Epidermal melanocyte (primary cell): ENCODE results near the gene BCAS3.
"Not testable (repeated sequence)": the region's sequence is repeated elsewhere in the genome, so short reads cannot be mapped to it uniquely, and the experiment has no call there.

Experiments used
- DNase-seq: peaks from one replicate; pipeline ENCODE4 v3.0.0; 2011; ENCODE audit warnings: low spot score; ENCODE audit not compliant: insufficient read length

BCAS3 gene

GRCh38 chr17:60677308-60678117, at the start of gene BCAS3:
Gene BCAS3 (plus strand): TSS chr17:60677851.
- DNase-seq: peak; percentile 98

GRCh38 chr17:60628252-60628889, 49.3 kb upstream of the BCAS3 start:
- no peak for DNase-seq

- DNase-seq: no peak
Measured at GRCh38 chr17:60629120-60629519, 48.5 kb upstream of the BCAS3 start.

GRCh38 chr17:60630352-60630751, 47.3 kb upstream of the BCAS3 start:
- no peak for DNase-seq

- no peak for DNase-seq
Measured at GRCh38 chr17:60631119-60631518, 46.5 kb upstream of the BCAS3 start.

- DNase-seq: no peak
Measured at GRCh38 chr17:60637683-60638082, 40.0 kb upstream of the BCAS3 start.

- no peak for DNase-seq
Measured at GRCh38 chr17:60639019-60639330, 38.7 kb upstream of the BCAS3 start.

GRCh38 chr17:60640503-60640902, 37.1 kb upstream of the BCAS3 start:
- DNase-seq: no peak

GRCh38 chr17:60641126-60641525, 36.5 kb upstream of the BCAS3 start:
- DNase-seq: no peak

- peak; percentile 53 for DNase-seq
Measured at GRCh38 chr17:60641810-60642220, 35.8 kb upstream of the BCAS3 start.

- DNase-seq: no peak
Measured at GRCh38 chr17:60645918-60646523, 31.6 kb upstream of the BCAS3 start.

- DNase-seq: no peak
Measured at GRCh38 chr17:60646701-60647100, 30.9 kb upstream of the BCAS3 start.

- DNase-seq: no peak
Measured at GRCh38 chr17:60647705-60648104, 29.9 kb upstream of the BCAS3 start.

- DNase-seq: no peak
Measured at GRCh38 chr17:60652454-60653247, 25.0 kb upstream of the BCAS3 start.

- no peak for DNase-seq
Measured at GRCh38 chr17:60653569-60653968, 24.1 kb upstream of the BCAS3 start.

GRCh38 chr17:60656499-60656898, 21.2 kb upstream of the BCAS3 start:
- DNase-seq: no peak

- no peak for DNase-seq
Measured at GRCh38 chr17:60659156-60659555, 18.5 kb upstream of the BCAS3 start.

- no peak for DNase-seq
Measured at GRCh38 chr17:60661489-60661888, 16.2 kb upstream of the BCAS3 start.

GRCh38 chr17:60664022-60664421, 13.6 kb upstream of the BCAS3 start:
- DNase-seq: no peak

GRCh38 chr17:60665602-60666001, 12.0 kb upstream of the BCAS3 start:
- no peak for DNase-seq

GRCh38 chr17:60668741-60669140, 8.9 kb upstream of the BCAS3 start:
- DNase-seq: not testable (repeated sequence)

GRCh38 chr17:60671482-60671881, 6.2 kb upstream of the BCAS3 start:
- DNase-seq: no peak
